ENCODE data around the gene HCN4. TPM values are rescaled to one million over a fixed set of nuclear protein-coding genes. Genes with fewer than 3 reads are reported as not detected.

Gene HCN4
- total RNA-seq, 1 donor from 2014 or later: not detected

GRCh38 chr15:73293773-73294172, 75.0 kb downstream of the HCN4 start:
- DNase-seq: no peak

DNA sequence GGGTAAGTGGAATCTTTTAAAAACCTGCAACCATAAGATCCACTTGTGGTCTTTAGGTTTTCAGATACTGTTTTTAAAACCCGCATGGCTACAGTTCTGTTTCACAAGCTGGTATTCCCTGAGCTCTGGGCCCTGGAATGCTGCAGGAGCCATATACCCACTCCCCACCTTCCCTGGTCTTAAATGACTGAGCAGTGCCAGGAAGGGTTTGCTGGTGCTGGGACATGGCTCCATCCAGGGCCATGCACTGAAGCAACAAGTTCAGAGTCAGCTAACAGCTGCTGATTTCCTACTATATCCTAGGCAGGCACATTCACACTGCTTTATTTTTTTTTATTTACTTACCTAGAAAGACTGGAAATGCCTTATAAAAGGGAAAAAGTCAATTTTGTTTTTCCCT, 77.3 kb downstream of the HCN4 start:
- no peak for DNase-seq

DNA sequence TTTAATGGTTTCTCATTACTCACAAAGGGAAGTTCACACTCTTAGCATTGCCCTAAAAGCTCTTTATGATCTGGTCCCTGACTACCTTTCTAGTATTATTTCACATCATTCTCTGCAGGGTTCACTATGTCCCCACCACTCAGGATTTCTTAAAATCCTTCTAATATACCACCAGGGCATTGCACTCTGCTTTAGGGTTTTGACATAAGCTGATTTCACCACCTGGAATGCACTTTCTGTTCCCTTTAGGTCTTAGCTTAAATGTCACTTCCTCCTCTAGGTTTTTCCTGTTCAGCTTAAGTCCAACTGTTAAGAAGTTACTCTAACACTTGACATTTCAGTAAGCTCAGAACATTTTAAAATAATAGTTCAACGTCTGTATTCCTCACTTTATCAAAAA, 81.7 kb downstream of the HCN4 start:
- DNase-seq: no peak

DNA sequence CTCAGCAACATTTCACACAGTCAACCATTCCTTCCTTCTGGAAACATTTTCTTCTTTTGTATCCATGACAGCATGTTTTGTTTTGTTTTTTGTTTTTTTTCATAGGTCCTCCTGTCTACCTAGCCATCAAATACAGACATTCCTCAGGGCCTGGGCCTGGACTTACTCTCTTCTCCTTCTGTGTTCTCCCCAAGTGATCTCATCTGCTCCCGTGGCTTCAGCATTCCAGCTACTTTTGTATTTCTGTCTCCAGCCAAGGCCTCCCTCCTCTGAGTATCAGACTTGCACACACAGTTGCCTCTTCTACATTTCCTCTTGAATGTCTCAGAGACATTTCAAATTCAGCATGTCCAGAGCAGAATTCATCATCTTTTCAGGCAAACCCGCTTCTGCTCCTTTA, 82.4 kb downstream of the HCN4 start:
- DNase-seq: no peak

DNA sequence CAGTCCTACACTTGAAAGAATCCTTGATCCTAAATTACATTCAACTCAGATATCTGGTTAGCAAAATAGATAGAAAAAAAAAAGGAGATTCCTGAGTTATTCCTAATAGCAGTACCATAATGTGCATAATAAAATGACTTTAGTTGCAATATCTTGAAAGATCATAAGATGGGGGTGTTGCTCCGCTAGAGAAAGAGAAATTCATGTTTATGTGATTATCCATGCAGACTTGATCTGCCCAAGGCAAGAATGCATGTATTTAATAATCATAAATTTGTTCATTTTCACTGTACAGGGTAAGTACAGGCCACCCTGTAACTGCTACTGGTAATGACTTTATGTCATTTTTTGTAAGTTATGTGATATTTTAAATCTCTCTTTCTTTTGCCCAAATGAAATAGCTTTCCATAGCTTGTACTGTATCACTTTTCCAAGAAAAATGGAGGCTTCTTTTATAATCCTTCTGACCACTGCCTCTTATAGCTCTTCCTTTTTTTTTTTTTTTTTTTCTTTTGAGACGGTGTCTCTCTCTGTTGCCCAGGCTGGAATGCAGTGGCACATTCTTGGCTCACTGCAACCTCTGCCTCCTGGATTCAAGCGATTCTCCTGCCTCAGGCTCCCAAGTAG, 84.6 kb downstream of the HCN4 start:
- DNase-seq: peak; percentile 27

GRCh38 chr15:73283366-73283962, 85.3 kb downstream of the HCN4 start:
- DNase-seq: no peak

- no peak for DNase-seq
Observed at GRCh38 chr15:73282567-73283365, 86.0 kb downstream of the HCN4 start.

- DNase-seq: no peak
Observed at GRCh38 chr15:73275862-73276261, 92.9 kb downstream of the HCN4 start.

GRCh38 chr15:73273181-73274002, 95.4 kb downstream of the HCN4 start:
- peak; percentile 70 for DNase-seq

- no peak for DNase-seq
Observed at GRCh38 chr15:73270366-73271097, 98.2 kb downstream of the HCN4 start.

Other genes starting within 250 kb of the HCN4 start
- gene REC114, start 74.2 kb upstream of the HCN4 start, total RNA-seq: not detected in 2 replicates